ENCODE data around the gene TSKS. TPM values are rescaled to one million over a fixed set of nuclear protein-coding genes. Genes with fewer than 3 reads are reported as not detected.
"Not testable (repeated sequence)": the region's sequence is repeated elsewhere in the genome, so short reads cannot be mapped to it uniquely, and the experiment has no call there.

The TSKS gene
- polyA plus RNA-seq, 3 donors = 0.22 to 2.5 (median 1.1) TPM

DNA sequence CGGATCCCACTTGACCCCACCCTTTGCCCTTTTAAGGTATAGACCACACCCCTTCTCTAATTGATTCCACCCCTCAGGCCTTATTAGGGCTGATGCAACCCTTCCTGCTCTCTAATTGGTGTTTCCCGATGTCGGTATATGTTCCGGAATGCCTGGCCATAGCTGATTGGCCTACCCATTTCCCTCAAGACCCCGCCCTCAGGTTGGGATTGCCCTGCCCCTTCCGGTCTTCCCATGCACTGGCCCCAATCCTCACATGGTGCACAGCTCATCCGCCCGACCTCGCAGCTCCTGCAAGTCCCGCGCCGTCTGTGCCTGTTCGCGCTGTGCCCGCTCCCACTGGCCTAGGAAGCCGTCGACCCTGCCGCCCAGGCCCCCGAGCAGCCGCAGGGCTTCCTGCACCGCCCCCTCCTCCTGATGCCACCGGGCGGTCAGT, 18.1 kb downstream of the TSKS start:
- WGBS, 3 donors = 94 to 96% (median 96%) methylated on average over 21 to 23 of the region's 23 CpGs

DNA sequence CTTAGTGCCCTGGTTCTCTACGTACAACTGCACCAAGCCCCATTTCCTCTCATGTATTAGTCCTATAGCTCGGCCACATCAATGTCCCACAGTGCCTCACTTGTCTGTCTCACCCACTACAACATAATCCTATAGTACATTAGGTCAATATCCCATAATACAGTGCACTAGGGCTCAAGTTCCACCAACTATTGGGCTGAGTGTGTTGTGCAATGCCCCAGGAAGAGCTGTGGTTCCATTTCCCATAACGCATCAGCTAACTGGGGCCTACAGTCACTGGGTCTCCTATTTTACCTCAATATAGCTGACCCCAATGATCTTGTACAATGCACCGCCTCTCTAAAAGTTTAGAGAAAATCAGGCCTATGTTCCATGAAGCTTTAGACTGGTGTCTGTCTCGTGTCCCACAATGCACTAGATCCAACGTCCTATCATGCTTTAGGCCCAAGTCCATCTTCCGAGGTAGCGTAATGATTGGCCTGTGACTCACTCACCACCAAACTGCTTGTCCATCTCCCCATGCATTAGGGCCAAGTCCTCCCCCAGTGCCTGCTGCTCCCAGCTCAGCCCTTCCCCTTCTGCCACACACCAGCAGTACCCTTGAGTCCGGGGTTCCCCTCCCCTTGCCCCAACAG, 21.8 kb downstream of the TSKS start:
- 80 to 87% (median 84%) methylated on average over 9 of the region's 9 CpGs for WGBS, 3 donors
- H3K27ac ChIP-seq (ENCODE audit: low read depth, low read length) = no peak overlapping the region

More for the DNA sequence above, 18.1 kb downstream of the TSKS start:
- H3K27ac ChIP-seq (ENCODE audit: low read depth, low read length) = no peak overlapping the region

DNA sequence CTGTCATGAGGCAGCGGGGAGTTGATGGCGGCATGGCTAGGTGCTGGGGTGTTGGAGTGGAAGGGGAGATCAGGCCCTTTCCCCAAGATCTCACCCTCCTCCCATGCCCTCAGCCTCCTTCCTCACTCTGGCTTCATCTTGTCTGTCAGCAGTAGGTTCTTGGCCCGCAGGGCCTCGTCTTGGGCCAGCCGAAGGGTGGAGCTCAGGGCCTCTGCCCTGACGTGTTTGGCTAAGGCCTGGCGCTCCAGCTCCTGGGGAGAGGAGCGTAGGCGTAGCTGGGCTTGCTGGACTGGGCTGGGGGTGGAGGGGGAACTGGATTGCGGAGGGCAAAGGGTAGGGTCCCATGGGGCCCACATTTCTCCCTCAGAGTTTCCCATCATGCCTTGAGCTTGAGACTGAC, 23.2 kb downstream of the TSKS start:
- 73 to 90% (median 85%) methylated on average over 10 of the region's 10 CpGs for WGBS, 3 donors
- H3K27ac ChIP-seq (ENCODE audit: low read depth, low read length) = no peak overlapping the region

DNA sequence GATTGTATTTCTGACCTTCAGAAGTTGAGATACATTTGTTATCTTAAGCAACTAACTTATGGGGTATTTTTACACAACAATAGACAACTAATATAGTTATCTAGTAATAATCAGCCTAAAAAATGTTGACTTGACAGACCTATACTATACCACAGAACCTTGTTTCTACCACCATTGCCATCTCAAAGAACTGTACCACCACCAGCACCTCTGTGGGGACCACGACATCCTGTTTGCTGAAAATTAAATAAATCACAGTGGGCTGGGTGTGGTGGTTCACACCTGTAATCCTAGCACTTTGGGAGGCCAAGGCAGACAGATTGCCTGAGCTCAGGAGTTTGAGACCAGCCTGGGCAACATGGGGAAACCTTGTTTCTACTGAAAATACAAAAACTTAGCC, 24.0 kb downstream of the TSKS start:
- 71 to 84% (median 82%) methylated on average over 1 of the region's 1 CpG for WGBS, 3 donors
- no peak overlapping the region for H3K27ac ChIP-seq (ENCODE audit: low read depth, low read length)

DNA sequence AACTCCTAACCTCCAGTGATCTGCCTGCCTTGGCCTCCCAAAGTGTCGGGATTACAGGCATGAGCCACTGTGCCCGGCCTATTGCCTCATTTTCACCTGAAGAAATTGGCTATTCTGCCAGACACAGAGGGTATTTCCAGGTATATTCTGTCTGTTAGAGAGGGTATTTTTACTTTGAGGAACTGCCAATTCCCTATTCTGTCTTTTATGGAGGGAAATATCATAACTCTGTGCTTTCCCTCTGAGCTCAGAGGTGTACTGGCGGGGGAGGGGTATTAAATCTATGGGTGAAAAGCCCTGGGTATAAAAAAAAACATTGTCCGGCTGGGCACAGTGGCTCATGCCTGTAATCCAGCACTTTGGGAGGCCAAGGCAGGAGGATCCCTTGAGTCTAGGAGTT, 24.8 kb downstream of the TSKS start:
- WGBS, 3 donors = 84 to 91% (median 88%) methylated on average over 4 of the region's 4 CpGs
- no peak overlapping the region for H3K27ac ChIP-seq (ENCODE audit: low read depth, low read length)

DNA sequence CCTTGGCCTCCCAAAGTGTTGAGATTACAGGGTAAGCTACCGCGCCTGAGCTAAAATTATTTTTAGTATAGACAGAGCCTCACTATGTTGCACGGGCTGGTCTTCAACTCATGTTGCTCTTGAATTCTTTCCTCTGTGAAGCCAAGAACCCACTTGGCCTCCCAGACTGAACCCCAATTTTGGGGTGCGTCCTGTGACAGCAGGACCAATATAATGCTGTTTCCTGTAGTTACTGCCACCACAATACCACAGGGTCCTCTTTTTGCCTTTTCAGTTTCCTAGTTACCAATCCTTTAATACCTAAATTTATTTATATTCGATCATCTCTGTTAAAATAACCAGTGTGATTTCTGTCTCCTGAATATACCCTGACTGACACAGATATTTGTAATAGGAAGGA, 32.9 kb downstream of the TSKS start:
- WGBS, 3 donors = 59 to 89% (median 64%) methylated on average over 5 of the region's 5 CpGs
- H3K27ac ChIP-seq (ENCODE audit: low read depth, low read length) = no peak overlapping the region

DNA sequence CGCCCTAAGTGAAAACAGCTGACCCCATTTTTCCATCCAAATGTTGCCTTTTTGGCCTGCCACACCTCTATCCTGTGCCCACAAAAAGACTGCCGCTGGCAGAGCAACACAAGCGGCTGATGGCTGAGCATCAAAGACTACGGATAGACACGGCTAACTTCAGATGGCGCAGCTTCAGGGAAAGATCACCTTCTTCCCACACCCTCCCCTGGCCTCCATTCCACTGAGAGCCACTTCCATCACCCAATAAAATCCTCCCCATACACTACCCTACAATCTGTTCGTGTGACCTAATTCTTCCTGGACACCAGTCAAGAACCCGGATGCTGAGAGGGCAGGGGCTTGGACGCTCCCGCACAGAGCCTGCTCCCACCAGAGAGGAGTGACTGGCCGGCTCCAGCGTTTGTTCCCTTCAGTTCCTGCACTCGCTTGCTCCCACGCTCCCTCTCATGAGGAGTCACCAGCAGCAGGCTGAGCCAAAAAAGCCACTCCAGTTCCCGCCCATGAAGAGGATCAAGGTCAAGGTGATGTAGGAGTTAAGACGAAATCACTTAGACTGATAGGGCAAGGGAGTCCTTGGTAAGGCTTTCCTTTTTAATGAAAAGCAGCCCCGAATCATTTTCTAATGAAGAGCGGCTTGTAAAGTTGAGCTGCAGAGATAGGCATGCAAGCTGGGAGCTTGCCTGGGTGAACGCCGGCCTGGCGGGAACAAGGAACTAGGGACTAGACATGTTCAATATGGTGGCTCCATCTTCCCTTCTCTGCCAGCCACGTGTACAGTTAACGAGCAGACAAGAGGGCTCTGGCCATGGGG, 35.7 kb downstream of the TSKS start:
- H3K27ac ChIP-seq (ENCODE audit: low read depth, low read length) = no peak overlapping the region
- 58 to 71% (median 59%) methylated on average over 23 of the region's 23 CpGs for WGBS, 3 donors

DNA sequence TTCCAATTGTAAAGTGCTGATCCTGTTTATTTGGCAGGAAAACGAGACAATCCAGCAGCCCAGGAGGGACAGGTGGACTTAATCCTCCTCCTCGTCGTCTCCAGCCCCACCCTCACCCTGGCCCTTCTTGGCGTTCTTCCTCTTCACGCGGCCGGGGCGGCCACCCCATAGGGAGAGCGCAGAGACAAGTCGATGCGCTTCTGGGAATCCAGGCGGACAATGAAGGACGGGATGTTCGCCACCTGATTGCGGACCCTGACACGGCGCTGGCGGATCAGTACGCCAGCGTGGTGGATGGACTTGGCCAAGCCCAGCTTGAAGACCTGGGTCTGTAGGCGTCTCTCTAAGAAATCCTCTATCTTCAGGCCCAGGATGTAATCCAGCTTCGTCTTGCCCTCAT, 43.7 kb downstream of the TSKS start:
- not testable (repeated sequence) for H3K27ac ChIP-seq (ENCODE audit: low read depth, low read length)
- 77 to 82% (median 80%) methylated on average over 22 of the region's 22 CpGs for WGBS, 3 donors

DNA sequence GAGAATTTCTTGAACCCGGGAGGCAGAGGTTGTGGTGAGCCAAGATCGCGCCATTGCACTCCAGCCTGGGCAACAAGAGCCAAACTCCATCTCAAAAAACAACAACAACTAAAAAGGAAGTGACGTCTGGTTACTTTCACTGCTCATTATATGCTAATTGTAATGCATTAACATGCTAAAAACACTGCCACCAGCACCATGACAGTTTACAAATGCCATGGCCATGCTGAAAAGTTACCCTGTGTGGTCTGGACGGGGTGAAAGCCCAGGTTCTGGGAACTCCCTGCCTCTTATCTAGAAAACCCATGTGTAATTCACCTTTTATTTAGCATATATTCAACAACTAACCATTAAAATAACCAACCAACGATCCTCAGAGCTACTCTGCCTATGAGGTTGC, 44.1 kb downstream of the TSKS start:
- no peak overlapping the region for H3K27ac ChIP-seq (ENCODE audit: low read depth, low read length)
- 78 to 84% (median 84%) methylated on average over 6 of the region's 6 CpGs for WGBS, 3 donors

DNA sequence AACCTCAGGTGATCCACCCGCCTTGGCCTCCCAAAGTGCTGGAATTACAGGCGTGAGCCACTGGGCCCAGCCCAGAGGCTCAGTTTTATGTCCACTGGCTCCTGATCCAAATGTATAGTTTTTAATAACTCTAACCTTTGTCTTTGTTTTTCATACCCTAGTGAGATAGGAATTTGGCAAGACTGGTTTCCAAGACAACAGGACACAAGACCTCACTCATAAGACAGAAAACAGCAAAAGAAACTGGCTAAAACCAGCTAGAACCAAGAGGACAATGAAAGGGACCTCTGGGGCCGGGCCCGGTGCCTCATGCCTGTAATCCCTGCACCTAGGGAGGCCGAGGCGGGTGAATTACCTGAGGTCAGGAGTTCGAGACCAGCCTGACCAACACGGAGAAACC, 44.6 kb downstream of the TSKS start:
- WGBS, 3 donors = 80% methylated on average over 8 of the region's 8 CpGs
- no peak overlapping the region for H3K27ac ChIP-seq (ENCODE audit: low read depth, low read length)

DNA sequence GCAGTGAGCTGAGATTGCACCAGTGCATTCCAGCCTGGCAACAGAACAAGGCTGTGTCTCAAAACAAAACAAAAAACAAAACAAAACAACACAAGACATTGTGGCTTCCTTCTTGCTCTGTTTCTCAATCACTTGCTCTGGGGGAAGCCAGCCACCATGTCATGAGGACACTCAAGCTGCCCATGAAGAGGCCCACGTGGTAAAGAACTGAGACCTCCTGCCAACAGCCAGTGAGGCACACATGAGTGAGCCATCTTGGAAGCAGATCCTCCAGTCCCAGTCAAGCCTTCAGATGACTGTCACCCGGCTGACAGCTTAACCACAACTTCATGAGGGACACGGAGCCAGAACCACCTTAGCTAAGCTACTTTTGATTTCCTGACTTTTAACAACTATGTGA, 47.0 kb downstream of the TSKS start:
- 60 to 75% (median 71%) methylated on average over 3 of the region's 3 CpGs for WGBS, 3 donors
- no peak overlapping the region for H3K27ac ChIP-seq (ENCODE audit: low read depth, low read length)

DNA sequence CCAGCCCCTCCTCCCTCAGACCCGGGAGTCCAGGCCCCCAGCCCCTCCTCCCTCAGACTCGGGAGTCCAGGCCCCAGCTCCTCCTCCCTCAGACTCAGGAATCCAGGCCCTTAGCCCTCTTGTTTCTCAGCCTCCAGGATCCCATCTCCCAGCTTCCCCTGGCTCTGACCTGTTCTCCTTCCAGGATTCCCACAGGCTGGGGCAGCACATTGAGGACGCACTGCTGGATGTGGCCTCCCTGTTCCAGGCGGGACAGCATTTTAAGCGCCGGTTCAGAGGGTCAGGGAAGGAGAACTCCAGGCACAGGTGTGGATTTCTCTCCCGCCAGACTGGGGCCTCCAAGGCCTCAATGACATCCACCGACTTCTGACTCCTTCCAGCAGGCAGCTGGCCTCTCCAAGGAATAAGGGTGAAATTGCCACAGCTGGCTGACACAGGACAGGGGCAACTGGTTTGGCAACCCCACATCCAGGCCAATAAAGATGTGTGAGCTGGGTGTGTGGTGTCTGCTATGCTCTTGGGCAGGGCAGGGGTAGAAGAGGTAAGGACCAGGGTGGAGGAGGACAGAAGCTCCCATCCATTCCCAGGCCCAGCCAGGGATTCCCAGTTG, 49.8 kb downstream of the TSKS start:
- 51 to 84% (median 80%) methylated on average over 7 to 8 of the region's 8 CpGs for WGBS, 3 donors
- H3K27ac ChIP-seq (ENCODE audit: low read depth, low read length) = no peak overlapping the region

DNA sequence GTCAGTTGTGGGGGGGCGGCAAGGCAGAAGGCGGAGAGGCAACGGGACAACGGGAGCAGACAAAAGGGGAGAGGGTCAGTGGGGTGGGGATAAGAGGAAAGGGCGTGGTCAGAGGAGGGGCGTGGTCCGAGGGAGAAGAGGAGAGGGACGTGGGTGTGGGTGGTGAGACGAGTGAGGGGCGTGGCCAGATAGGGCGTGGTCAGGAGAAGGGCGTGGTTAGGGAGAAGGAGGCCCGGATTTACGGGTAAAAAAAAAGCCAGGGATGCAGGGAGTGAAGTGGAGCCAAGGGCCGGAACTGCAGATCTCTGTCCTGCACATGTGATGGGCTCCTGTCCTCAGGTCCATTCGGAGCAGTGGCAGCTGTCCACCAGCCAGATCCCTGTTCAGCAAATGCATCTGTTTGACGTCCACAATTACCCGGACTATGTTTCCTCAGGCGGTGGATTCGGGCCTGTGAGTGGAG, 50.7 kb downstream of the TSKS start:
- WGBS, 3 donors = 61 to 68% (median 61%) methylated on average over 20 of the region's 20 CpGs
- H3K27ac ChIP-seq (ENCODE audit: low read depth, low read length) = no peak overlapping the region

DNA sequence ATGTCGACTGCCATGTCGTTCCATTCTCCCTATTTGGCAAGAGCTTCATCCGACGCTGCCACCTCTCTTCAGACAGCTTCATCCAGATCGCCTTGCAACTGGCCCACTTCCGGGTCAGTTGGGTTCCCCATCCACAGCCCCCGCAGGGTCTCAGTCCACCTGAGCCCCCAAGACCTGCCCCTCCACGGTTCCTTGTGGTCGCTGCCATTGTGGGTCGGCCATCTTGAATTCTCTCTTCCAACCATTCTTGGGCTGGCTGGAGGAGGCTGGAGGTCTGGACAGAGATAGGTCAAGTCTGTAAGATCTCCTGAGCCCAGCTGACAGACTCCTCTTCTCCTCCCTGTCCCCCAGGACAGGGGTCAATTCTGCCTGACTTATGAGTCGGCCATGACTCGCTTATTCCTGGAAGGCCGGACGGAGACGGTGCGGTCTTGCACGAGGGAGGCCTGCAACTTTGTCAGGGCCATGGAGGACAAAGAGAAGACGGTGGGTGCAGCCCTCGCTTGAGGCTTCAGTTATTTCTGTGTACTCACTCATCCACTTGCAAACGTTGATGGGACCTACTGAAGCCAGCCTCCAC, 52.6 kb downstream of the TSKS start:
- H3K27ac ChIP-seq (ENCODE audit: low read depth, low read length) = no peak overlapping the region
- 90% methylated on average over 20 of the region's 20 CpGs for WGBS, 3 donors

DNA sequence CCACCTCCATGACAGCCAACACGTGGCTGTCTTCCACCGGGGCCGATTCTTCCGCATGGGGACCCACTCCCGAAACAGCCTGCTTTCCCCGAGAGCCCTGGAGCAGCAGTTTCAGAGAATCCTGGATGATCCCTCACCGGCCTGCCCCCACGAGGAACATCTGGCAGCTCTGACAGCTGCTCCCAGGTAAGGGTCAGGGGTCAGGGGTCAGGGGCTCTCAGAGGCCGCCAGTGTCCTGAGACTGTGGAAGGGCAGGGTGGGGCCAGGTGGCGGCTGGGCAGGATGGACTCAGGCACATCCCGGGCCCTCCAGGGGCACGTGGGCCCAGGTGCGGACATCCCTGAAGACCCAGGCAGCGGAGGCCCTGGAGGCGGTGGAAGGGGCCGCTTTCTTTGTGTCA, 57.2 kb downstream of the TSKS start:
- WGBS, 3 donors = 88 to 91% (median 88%) methylated on average over 16 of the region's 16 CpGs
- H3K27ac ChIP-seq (ENCODE audit: low read depth, low read length) = no peak overlapping the region

DNA sequence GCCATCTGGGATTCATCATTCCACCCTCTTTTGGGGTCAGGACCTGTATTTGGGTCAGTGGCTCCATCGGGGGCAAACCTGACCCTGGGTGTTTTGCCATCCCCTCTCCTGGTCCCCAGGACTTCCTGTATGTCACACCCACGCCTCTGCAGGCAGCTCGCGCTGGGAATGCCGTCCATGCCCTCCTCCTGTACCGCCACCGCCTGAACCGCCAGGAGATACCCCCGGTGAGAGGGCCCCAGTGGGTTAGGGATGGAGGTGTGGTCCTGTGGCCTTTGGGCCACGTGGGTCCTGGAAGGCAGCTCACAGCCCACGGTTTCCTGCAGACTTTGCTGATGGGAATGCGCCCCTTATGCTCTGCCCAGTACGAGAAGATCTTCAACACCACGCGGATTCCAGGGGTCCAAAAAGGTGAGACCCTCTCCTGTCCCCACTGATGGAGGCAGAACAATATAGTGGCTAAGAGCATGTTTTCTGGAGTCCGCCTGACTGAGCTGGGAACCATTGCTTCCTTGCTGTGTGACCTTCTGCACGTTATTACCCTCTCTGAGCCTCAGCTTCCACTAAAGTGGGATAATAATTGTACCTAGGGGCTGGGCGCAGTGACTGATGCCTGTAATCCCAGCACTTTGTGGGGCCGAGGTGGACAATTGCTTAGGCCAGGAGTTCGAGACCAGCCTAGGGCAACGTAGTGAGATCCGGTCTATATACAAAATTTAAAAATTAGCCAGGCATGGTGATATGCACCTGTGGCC, 58.0 kb downstream of the TSKS start:
- no peak overlapping the region for H3K27ac ChIP-seq (ENCODE audit: low read depth, low read length)
- 86 to 88% (median 87%) methylated on average over 22 of the region's 22 CpGs for WGBS, 3 donors

DNA sequence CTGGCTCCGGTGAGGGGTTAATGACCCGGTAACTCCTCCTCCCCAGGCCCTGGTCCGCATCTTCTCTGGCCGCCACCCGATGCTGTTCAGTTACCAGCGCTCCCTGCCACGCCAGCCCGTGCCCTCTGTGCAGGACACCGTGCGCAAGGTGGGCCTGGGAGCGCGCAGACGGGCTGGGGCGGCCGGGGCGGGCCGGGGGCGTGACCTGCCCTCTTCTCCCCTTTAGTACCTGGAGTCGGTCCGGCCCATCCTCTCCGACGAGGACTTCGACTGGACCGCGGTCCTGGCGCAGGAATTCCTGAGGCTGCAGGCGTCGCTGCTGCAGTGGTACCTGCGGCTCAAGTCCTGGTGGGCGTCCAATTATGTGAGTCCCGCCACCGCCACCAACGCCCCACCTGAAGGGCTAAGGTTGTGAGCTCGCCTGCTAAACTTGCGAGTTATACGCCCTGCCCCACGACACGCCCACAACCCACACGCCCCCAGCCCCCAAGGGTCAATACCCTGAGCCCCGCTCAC, 61.8 kb downstream of the TSKS start:
- 30 to 76% (median 72%) methylated on average over 34 to 40 of the region's 40 CpGs for WGBS, 3 donors

DNA sequence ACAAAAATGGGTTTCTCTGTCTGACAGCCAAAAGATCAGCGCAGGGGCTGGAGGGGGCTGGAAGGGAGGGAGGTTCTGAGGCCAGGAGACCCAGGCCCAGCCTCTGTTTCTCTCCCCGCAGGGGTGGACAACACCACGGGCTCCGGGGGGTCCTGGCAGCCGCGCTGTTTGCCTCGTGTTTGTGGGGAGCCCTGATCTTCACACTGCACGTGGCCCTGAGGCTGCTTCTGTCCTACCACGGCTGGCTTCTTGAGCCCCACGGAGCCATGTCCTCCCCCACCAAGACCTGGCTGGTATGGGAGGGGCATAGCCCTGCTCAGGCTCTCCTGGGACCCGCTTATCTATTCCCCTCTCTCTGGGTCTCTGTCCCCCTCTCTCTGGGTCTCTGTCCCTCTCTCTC, 62.5 kb downstream of the TSKS start:
- H3K27ac ChIP-seq (ENCODE audit: low read depth, low read length) = no peak overlapping the region
- WGBS, 3 donors = 49 to 76% (median 71%) methylated on average over 10 to 11 of the region's 11 CpGs

More for the DNA sequence above, 61.8 kb downstream of the TSKS start:
- H3K27ac ChIP-seq (ENCODE audit: low read depth, low read length) = no peak overlapping the region
